Stimulated activated CD4-positive, alpha-beta T cell treated with anti-CD3 and anti-CD28 coated beads, Interleukin-1b, Interleukin-23, amount 100 ng/mL, for 24 hours (primary cell): ENCODE results near the gene CYP2A13.
"Not testable (repeated sequence)": the region's sequence is repeated elsewhere in the genome, so short reads cannot be mapped to it uniquely, and the experiment has no call there.

Source experiments
- DNase-seq, 4 experiments: peaks; one replicate each; pipeline ENCODE4 v3.0.0-alpha.2; 2020; ENCODE audit warnings: low read depth in 4 of 4, low spot score in 1 of 4

CYP2A13 gene

DNA sequence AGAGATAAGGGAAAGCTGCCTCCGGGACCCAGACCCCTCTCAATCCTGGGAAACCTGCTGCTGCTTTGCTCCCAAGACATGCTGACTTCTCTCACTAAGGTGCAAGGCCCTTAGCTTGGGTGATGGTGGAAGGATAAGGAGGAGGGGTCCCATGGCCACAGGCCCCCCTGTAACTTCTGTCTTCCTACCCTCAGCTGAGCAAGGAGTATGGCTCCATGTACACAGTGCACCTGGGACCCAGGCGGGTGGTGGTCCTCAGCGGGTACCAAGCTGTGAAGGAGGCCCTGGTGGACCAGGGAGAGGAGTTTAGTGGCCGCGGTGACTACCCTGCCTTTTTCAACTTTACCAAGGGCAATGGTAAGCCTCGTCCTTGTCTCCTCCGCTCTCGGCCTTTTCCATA lies 28.0 kb downstream of the CYP2A13 start:
- DNase-seq = no peak

DNA sequence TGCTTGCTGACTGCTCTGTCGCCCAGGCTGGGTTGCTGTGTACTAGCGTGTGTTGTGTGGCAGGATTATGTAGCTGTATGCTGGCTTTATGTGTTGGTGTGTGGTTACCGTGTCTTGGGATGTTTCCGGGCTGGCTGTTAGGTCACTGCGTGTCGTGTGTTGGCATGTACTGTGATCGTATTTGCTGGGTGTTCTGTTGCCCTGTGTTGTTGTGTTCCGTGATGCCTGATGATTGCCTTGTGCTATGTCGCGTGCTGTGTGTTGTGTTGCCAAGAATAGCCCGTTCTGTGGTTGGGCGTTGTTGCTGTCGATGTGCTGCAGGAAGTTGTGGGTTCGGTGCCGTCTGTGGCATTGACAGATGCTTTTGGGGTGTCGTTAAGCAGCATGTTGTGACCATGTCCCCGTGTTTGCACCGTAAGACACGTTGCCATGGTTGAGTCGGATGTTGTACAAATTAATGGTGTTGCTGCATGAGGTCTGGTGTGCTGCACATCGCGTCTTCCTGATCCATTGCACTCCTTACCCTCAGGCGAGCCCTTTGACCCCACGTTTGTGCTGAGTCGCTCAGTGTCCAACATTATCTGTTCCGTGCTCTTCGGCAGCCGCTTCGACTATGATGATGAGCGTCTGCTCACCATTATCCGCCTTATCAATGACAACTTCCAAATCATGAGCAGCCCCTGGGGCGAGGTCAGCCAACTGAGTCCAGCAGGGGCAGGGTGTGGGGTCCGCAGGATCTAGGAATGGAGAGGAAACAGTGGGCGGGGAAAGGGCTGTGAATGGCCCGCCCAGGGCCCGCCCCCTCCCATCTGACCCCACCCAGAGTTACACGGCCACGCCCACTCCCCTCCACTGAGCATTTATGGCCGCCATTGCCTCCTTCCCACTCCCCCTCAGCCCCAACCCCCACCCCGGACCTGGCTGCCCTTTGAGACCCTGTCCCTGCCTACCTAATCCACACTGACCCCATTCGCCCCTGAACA lies 33.0 kb downstream of the CYP2A13 start:
- DNase-seq = not testable (repeated sequence)

DNA sequence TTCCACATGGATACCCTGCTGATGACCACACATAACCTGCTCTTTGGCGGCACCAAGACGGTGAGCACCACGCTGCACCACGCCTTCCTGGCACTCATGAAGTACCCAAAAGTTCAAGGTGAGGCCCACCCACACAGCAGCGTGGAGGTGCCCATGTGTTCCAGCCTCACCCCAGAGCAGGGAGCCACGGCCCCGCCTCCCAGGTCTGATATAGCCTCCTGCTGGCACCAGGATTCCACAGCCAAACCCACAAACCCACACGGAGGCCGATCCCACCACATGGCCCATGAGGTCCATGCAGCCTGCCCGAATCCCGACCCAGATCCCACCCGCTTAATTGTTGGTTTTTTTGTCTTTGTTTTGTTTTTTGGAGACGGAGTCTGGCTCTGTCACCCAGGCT lies 34.6 kb downstream of the CYP2A13 start:
- DNase-seq = not testable (repeated sequence)

DNA sequence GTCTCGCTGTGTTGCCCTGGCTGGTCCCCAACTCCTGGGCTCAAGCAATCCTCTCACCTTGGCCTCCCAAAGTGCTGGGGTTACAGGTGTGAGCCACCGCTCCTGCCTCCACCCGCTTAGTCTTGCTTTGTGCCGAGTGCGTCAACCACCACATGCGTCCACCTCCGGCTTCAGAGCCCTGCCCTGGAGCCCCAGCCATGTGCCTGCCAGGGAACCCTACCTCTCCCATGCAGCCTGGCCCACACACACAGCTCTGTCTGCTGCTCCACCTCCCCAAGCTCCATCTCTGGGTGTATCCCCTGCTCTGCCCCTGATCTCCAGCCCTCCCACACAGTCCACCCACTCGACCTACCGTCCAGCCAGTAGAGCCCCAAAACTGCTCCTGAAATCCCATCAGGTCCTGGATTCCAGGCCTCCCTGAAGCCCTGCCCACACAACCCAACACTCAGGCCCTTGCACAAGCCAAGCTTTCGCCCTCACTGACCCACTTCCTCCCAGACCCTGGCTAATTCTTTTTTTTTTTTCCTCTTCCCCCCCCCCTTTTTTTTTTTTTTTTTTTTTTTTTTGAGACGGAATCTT lies 35.6 kb downstream of the CYP2A13 start:
- DNase-seq = no peak

DNA sequence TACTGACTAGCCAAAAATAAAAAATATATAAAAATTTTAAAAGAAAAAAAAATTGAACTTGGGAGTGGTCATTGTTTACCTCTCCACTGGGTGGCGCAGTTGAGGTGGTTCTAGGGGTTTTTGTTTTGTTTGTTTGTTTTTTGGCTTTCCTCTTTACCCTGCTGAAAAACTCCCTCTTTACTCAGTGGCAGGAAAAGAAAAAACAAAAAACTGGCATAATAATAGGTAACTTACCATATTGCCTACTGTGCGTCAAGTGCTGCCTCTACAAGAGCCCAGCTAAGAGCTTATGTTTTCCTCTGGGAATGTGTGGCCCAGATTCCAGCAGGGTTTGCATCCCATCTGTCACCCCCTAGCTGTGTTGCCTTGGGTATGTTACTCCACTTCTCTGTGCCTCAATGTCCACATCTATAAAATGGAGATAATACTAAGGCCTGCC lies 38.5 kb downstream of the CYP2A13 start:
- not testable (repeated sequence) for DNase-seq

DNA sequence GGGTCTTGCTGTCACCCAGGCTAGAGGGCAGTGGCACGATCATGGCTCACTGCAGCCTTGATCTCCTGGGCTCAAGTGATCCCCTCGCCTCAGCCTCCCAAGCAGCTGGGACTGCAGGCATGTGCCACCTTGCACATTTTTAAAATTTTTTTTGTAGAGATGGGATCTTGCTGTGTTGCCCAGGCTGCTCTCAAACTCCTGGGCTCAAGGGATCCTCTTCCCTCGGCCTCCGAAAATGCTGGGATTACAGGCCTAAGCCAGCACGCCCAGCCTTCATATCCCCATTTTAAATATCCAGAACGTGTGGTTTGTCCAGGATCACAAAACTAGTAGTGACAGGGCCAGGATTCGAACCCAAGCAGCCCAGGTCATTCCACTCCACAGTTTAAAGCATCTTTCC lies 39.1 kb downstream of the CYP2A13 start:
- DNase-seq = not testable (repeated sequence)

DNA sequence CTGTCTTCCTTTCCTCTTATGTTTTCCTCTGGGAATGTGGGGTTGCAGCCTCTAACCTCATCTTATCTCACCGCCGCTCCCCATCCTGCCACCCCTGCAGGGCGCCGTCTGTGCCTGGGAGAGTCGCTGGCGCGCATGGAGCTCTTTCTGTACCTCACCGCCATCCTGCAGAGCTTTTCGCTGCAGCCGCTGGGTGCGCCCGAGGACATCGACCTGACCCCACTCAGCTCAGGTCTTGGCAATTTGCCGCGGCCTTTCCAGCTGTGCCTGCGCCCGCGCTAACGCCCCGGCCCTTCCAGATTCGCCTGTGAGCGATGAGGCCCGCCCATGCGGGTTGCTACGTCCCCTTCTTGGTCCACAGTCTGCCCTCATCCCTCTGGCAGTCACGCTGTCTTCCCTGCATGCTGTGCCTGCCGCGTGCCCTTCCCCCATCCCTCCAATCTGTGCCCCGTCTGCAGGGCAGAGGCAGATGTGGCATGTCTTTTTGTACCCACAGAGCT lies 39.6 kb downstream of the CYP2A13 start:
- DNase-seq = peak; percentile 45 to 71 (median 68)

DNA sequence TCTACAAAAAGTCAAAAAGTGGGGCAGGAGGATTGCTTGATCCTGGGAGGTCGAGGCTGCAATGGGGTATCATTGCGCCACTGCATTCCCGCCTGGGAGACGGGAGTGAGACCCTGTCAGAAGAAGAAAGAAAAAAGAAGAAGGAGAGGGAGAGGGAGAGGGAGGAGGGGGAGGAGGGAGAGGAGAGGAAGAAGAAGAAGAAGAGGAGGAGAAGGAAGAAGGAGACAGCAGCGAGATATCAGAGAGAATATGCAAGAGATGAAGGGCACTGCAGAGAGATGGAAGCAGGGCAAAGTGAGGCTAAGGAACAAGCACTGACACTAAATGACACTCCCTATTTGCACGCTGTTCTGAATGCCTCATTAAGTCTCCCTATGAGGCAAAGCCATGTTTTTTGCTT lies 40.4 kb downstream of the CYP2A13 start:
- DNase-seq = no peak

DNA sequence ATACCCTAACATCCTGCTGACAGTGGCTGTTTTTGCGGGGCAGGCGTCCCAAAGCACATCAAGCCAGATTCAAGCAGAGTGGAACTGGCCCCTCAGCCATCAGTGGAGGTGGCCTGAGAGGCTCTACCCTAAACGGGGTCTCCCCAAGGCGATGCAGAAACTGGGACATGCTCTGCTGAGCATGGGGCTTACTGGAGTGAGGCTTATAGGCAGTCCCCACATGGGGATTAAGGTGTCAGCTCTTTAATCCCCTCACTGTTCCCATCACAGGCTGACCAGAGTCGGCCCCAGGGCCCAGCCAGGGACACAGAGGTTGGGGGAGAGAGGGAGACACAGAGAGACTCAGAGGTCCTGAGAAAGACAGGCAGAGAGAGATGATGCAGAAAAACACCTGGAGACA lies 42.9 kb downstream of the CYP2A13 start:
- no peak for DNase-seq

DNA sequence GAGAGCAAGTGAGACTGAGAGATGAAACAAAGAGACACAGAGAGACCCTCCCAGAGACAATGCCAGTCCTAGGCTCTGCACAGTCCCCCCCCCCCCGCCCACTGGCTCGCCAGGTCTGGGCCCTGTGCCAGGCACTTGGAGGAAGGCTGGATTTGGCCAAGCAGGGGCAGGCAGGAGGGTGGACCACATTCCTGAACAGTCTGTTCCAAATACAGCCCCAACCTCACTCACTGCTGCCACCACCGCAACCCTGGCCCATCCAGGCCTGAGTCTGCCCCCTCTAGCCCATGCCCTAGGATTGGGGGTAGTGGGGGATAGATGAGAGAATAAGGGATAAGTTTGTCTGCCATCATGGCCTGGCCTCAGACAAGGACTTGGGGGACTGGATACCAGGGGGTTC lies 45.0 kb downstream of the CYP2A13 start:
- DNase-seq = no peak

DNA sequence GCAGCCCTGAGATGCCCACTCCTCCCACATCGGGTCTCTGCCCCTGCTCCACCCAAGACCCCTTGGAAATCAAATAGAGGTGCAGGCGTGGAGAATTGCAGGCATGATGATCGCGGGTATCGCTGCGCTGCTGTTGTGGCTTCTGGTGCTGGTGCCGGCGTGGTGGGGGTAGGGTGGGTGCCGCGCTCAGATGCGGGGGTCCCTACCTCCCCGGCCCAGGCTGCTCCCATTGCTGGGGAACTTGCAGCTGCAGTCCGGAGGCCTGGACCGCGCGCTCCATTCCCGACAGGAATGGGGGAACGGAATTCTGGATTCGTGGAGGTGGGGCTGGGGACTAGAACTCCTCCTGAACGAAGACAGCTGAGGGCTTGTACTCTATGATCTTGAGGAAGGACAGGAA lies 46.4 kb downstream of the CYP2A13 start:
- no peak for DNase-seq

DNA sequence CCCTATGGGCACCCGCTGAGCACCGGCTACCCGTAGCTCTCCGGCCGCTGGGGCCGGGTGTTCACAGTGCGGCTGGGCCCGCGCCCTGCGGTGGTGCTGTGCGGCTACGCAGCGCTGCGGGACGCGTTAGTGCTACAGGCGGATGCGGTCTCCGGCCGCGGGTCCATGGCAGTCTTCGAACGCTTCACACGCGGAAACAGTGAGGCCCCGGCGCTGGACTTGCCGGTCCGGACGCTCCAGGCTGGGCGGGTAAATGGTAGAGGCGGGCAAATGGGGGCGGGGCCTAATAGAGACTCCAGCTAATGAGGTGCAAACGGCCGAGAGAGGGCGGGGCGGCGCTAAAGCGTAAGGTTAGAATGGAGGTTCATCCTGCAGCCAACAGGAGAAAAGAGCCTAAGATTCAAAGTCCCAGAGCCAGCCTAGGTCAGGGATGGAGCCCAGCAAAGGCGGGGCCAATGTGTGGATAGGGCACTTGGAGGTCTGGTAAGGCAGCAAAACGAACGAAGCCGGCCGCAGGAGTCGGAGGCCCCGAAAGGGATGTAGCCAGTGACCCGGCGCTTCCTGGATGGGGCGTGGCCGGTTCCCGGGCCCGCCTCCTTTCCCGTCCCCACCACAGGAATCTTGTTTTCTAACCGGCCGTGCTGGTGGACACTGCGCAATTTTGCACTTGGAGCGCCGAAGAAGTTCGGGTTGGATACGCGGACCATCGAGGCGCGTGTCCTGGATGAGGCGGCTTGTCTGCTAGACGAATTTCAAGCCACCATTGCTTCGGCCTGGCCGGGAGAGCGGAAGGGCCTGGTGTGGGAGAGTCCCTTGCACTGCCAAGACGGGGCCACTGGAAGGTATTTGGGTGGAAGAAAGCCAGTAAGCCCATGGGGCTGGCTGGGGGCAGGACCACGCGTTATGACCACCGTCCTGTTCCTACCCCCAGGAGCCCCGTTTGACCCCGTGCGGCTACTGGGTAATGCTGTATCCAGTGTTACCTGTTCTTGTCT lies 47.4 kb downstream of the CYP2A13 start:
- peak in 2 of 4 experiments; percentile 29 to 33 for DNase-seq

DNA sequence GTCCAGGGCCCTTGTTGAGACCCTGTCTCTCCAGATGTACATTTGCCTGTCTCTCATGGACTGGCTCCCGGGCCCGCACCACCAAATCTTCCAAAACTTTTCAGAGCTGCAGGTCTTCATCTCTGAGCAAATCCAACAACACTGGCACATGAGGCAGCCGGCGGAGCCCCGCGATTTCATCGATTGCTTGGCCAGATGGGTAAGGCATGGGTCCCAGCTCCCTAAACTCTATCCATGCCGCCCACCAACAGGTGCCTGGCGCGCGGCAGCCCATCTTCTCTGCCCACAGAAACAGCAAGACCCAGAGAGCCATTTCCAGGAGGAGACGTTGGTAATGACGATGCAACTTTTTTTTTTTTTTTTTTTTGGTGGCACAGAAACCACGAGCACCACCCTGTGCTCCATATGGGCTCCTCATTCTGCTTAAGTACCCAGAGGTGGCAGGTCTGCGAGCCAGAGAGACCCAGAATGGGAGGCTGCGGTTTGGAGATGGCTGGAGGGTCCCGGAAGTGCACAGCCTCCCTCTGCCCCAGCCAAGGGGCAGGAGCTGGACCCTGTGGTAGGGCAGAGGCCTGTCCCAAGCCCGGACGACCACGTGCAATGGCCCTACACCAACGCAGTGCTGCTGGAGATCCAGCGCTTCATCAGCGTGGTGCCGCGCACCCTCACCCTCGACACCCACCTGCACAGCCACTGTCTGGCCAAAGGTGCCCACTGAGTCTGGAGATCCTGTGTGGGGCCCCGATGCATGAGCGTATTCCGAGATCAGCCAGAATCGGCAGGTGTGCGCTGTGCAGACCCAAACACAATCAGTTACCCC lies 48.6 kb downstream of the CYP2A13 start:
- DNase-seq = no peak

DNA sequence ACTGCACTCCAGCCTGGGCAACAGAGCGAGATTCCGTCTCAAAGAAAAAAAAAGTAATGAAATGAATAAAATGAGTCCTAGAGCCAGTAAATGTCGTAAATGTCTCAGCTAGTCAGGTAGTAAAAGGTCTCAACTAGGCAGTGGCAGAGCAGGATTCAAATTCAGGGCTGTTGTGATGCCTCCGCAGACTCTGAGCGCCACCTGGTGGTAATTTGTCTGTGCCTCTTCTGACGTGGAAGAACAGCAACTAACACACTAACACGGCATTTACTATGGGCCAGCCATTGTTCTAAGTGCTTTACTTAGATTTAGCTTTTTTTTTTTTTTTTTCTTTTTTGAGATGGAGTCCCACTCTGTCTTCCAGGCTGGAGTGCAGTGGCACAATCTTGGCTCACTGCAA lies 56.2 kb downstream of the CYP2A13 start:
- peak; percentile 76 to 93 (median 86) for DNase-seq
